Spleen (tissue), 11 donors: ENCODE measurements around the gene PSENEN. TPM values are rescaled to one million over a fixed set of nuclear protein-coding genes. Genes with fewer than 3 reads are reported as not detected.
"Not testable (repeated sequence)": the region's sequence is repeated elsewhere in the genome, so short reads cannot be mapped to it uniquely, and the experiment has no call there.

ENCODE experiments used
- DNase-seq: peaks from one replicate; pipeline ENCODE4 v3.0.0-alpha.2; 2020
- H3K27ac ChIP-seq, 8 donors: fragments of 200-600 bp; sonication (generic) in 7 of 8; 1 replicate in 4 of 8; 2 replicates in 4 of 8; pipeline versions ENCODE4 v1.5.0 to v1.8.0; 2016 to 2021; ENCODE audit warnings: inconsistent platforms in 4 of 8, mild to moderate bottlenecking in 4 of 8, moderate library complexity in 1 of 8
- H3K27me3 ChIP-seq, 7 donors: fragments of 200-600 bp; sonication (generic) in 6 of 7; replicated peaks in 1 of 7; 1 replicate in 4 of 7; 2 replicates in 3 of 7; pipeline versions ENCODE4 v1.5.0 to v1.8.0; 2016 to 2021; ENCODE audit warnings: inconsistent platforms in 3 of 7, mild to moderate bottlenecking in 1 of 7
- H3K36me3 ChIP-seq, 6 donors: fragments of 200-600 bp; sonication (generic) in 5 of 6; 1 replicate in 4 of 6; 2 replicates in 2 of 6; pipeline versions ENCODE4 v1.5.0 to v1.8.0; 2016 to 2021; ENCODE audit warnings: inconsistent platforms in 2 of 6
- H3K4me1 ChIP-seq, 6 donors: fragments of 200-600 bp; sonication (generic) in 5 of 6; 1 replicate in 3 of 6; 2 replicates in 3 of 6; pipeline versions ENCODE4 v1.5.0 to v1.8.0; 2016 to 2021; ENCODE audit warnings: inconsistent platforms in 3 of 6
- H3K4me3 ChIP-seq, 8 donors: fragments of 200-600 bp; sonication (generic) in 7 of 8; 1 replicate in 4 of 8; 2 replicates in 4 of 8; pipeline versions ENCODE4 v1.5.0 to v1.8.0; 2016 to 2021; ENCODE audit warnings: inconsistent platforms in 4 of 8, mild to moderate bottlenecking in 4 of 8, moderate library complexity in 2 of 8
- H3K9me3 ChIP-seq, 8 donors: fragments of 200-600 bp; sonication (generic) in 7 of 8; 1 replicate in 4 of 8; 2 replicates in 4 of 8; pipeline versions ENCODE4 v1.5.0 to v1.8.0; 2016 to 2021; ENCODE audit warnings: inconsistent platforms in 4 of 8
- POLR2A ChIP-seq, 3 donors: fragments of 450-650 bp; IDR thresholded peaks; one replicate each; pipeline ENCODE4 v1.5.1; 2017; ENCODE audit warnings: antibody characterized with exemption in 3 of 3, mild to moderate bottlenecking in 1 of 3
- POLR2AphosphoS5 ChIP-seq, 3 donors: sonication (generic); formaldehyde crosslinking; IDR thresholded peaks; one replicate each; pipeline ENCODE4 v1.5.1; 2017; ENCODE audit warnings: antibody characterized with exemption in 3 of 3
- WGBS, 5 donors: extraction: QIAGEN DNeasy Blood & Tissue Kit in 3 of 5; methylation state at CpG; one replicate each; pipeline versions ENCODE4 v1.1.5 to v1.1.7; 2013 to 2018; 5-methylcytosine and 5-hydroxymethylcytosine counted together
- intact Hi-C: fragments of 100-400 bp; cut with DNase I; formaldehyde crosslinking; loops from one replicate; pipeline ENCODE4 v1.15.0; 2023; ENCODE audit warnings: low total_unique reads
- polyA plus RNA-seq, 3 donors: library from polyadenylated mRNA; stranded (reverse); fragments of 200-250 nt; gene quantifications; one replicate each; pipeline ENCODE4 v1.2.1, GENCODE V29; 2013
- total RNA-seq, 7 donors: library from RNA; depleted of rRNA in 3 of 7; stranded (reverse); fragments of >200 nt in 3 of 7; fragmentation: NEBNext Ultra II Directional in 4 of 7; extraction: Animal tissue kit (Norgen Biotek cat#: 25700) in 4 of 7; gene quantifications; one replicate each; pipeline versions ENCODE4 v1.1.0 to v1.2.1, GENCODE V29; 2016 to 2021
- TF ChIP-seq, protein P1 (sequence below), 11 experiments: fragments of 200-600 bp in 7 of 11; fragments of 450-650 bp in 4 of 11; sonication (generic) in 4 of 11; IDR thresholded peaks in 8 of 11; conservative IDR thresholded peaks in 3 of 11; 1 replicate in 7 of 11; 2 replicates in 4 of 11; pipeline versions ENCODE4 v1.4.0 to v1.8.0; 2016 to 2021; ENCODE audit warnings: antibody characterized with exemption in 11 of 11, inconsistent platforms in 4 of 11, mild to moderate bottlenecking in 1 of 11
- donor health status: healthy with polysubstance abuse.
- donor health status: DM: no; HTN: no; CAD: no; lungs with moderate emphysema.
- donor health status: DM: no; HTN: no; CAD: no.
- donor health status: Bipolar disorder and iron deficiency.
- donor health status: healthy.
- donor health status: DM: no; HTN: no; CAD: no.
- donor health status: DM: yes; HTN: yes; CAD: no.

The PSENEN gene
- total and polyA plus RNA-seq, 10 donors: 37.5 to 71.3 (median 51.0) TPM

DNA sequence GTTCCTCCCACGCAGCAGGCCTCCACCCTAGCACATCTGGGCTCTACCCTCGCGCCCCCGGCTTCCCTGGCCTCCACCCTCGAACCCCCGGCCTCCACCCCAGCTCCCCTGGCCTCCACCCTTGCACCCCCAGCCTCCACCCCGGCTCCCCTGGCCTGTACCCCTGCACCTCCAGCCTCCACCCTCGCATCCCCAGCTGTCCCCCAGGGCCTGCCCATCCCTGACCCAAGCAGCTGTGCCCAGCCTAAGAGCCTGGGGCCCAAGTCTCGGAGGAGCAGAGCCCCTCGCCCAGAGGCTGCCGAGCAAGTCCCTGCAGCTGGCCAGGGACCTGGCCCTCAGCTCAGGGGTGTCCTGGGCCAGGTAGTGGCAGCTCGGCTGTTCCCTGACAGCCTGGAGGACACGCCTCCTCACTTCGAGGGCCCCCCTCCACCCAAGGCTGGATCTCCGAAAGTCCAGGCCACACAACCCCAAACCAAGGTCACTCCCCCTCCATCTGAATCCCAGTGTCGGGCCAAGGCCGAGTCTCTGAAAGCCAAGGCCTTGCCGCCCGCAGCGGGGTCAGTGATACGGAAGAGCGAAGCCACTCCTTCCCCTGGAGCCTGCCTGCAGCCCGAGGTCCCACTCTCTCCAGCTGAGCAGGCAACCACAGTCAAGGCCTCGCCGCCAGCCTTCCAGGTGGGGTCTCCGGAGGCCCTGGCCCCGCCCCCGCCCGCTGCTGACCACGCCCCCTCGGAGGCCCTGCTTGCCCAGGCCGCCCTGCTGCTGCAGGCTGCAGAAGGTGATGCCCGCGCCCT is 22.0 kb downstream of the PSENEN start:
- intact Hi-C loops: no loop called here
- Histone ChIP-seq H3K9me3 (no peaks in the 10 kb centered on the region), H3K4me1 (peaks cover 0 to 19% (median 4%) of the 10 kb centered on the region in 6 donors), H3K27me3 (no peaks in the 10 kb centered on the region), H3K27ac (peak overlapping the region in 5 of 8 donors; percentile 23 to 54 (median 49)), H3K4me3 (no peak overlapping the region), H3K36me3 (peaks cover 0 to 67% (median 23%) of the 10 kb centered on the region in 6 donors)
- no peak for TF ChIP-seq POLR2A (IDR thresholded peaks at IDR 0.05)
- TF ChIP-seq, protein P1, sequence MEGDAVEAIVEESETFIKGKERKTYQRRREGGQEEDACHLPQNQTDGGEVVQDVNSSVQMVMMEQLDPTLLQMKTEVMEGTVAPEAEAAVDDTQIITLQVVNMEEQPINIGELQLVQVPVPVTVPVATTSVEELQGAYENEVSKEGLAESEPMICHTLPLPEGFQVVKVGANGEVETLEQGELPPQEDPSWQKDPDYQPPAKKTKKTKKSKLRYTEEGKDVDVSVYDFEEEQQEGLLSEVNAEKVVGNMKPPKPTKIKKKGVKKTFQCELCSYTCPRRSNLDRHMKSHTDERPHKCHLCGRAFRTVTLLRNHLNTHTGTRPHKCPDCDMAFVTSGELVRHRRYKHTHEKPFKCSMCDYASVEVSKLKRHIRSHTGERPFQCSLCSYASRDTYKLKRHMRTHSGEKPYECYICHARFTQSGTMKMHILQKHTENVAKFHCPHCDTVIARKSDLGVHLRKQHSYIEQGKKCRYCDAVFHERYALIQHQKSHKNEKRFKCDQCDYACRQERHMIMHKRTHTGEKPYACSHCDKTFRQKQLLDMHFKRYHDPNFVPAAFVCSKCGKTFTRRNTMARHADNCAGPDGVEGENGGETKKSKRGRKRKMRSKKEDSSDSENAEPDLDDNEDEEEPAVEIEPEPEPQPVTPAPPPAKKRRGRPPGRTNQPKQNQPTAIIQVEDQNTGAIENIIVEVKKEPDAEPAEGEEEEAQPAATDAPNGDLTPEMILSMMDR (IDR thresholded peaks at IDR 0.05 in 8 of 11, conservative IDR thresholded peaks at IDR 0.05 in 3 of 11): no peak
- TF ChIP-seq POLR2AphosphoS5 (IDR thresholded peaks at IDR 0.05): peak in 2 of 3 donors; percentile 60 to 61
- WGBS, 5 donors: 68 to 79% (median 69%) methylated on average over 21 to 34 of the region's 34 CpGs
- no peak for DNase-seq

DNA sequence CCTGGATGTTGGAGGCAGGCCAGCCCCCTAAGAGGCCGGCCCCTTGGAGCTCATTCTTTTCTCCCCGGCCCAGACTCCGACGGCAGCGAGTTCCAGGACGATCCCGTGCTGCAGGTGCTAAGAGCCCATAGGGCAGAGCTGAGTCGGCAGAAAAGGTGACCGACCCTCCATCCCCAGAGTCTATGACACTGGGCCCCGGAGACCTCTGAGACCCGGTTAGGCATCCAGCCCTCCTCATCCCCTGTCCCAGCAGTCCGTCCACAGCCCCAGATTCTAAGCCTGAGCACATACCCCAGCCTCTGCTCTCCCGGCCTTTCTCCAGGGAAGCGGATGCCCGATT is 22.6 kb downstream of the PSENEN start:
- Histone ChIP-seq H3K4me1 (peaks cover 0 to 19% (median 4%) of the 10 kb centered on the region in 6 donors), H3K27ac (peak overlapping the region in 3 of 8 donors; percentile 11 to 54 (median 53)), H3K4me3 (no peak overlapping the region), H3K9me3 (no peaks in the 10 kb centered on the region), H3K27me3 (no peaks in the 10 kb centered on the region), H3K36me3 (peaks cover 0 to 61% (median 23%) of the 10 kb centered on the region in 6 donors)
- DNase-seq: no peak
- peak in 1 of 3 donors; percentile 9 for TF ChIP-seq POLR2AphosphoS5 (IDR thresholded peaks at IDR 0.05)
- TF ChIP-seq, protein P1 (IDR thresholded peaks at IDR 0.05 in 8 of 11, conservative IDR thresholded peaks at IDR 0.05 in 3 of 11): no peak
- TF ChIP-seq POLR2A (IDR thresholded peaks at IDR 0.05): no peak
- WGBS, 5 donors: 78 to 89% (median 83%) methylated on average over 10 to 15 of the region's 15 CpGs
- intact Hi-C loops: no loop called here

DNA sequence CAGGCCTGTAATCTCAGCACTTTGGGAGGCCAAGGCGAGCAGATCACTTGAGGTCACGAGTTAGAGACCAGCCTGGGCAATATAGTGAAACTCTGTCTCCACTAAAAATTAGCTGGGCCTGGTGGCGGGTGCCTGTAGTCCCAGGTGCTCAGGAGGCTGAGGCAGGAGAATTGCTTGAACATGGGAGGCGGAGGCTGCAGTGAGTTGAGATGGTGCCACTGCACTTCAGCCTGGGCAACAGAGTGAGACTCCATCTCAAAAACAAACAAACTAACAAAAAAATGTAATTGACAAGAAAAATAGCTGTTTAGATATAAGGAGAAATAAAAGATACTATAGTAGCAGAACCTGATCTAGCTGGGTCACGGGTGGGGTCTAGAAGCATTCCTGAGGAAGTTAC is 26.9 kb downstream of the PSENEN start:
- H3K9me3 ChIP-seq, H3K27me3 ChIP-seq, DNase-seq, H3K4me3 ChIP-seq, intact Hi-C loops, H3K27ac ChIP-seq: not testable (repeated sequence)
- peaks cover 0 to 18% (median 3%) of the 10 kb centered on the region in 6 donors for H3K36me3 ChIP-seq
- whole genome bisulfite sequencing, 5 donors: 92 to 96% (median 94%) methylated on average over 5 of the region's 5 CpGs
- peaks cover 4 to 37% (median 22%) of the 10 kb centered on the region in 6 donors for H3K4me1 ChIP-seq

DNA sequence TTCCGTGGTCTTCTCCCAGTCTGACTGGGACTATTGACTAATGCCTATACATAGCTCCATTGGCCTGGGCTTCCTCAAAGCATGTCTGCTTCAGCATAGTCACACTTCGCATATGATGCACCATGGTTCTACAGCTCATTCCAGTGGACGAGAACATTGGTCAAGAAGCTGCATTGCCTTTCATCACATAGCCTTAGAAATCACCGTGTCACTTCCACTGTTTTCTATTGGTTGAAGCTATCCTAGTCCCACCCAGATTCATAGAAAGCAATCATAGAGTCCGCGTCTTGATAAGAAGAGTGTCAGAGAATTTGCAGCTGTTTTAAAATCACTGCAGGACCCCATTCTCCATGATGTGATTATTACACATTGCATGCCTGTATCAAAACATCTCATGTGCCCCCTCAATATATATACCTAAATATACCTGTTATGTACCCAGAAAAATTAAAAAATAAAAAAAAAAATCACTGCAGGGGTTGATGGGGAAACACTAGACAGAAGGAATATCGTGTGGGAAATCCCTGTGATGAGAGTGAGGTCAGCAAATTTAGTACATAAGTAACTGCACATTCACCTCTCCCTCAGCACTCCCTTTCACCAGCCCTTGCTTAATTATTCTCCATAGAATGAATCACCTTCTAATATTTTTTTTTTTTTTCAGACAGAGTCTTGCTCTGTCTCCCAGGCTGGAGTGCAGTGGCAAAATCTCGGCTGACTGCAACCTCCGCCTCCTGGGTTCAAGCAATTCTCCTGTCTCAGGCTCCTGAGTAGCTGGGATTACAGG is 27.8 kb downstream of the PSENEN start:
- TF ChIP-seq, protein P1 (IDR thresholded peaks at IDR 0.05 in 8 of 11, conservative IDR thresholded peaks at IDR 0.05 in 3 of 11): no peak
- TF ChIP-seq POLR2AphosphoS5 (IDR thresholded peaks at IDR 0.05): no peak
- TF ChIP-seq POLR2A (IDR thresholded peaks at IDR 0.05): no peak
- intact Hi-C loops: no loop called here
- H3K9me3 ChIP-seq: no peaks in the 10 kb centered on the region
- 59 to 74% (median 65%) methylated on average over 9 of the region's 9 CpGs for WGBS, 5 donors
- no peak overlapping the region for H3K4me3 ChIP-seq
- peaks cover 4 to 28% (median 19%) of the 10 kb centered on the region in 6 donors for H3K4me1 ChIP-seq
- H3K27ac ChIP-seq: no peak overlapping the region
- H3K36me3 ChIP-seq: peaks cover 0 to 18% (median 0%) of the 10 kb centered on the region in 6 donors
- no peaks in the 10 kb centered on the region for H3K27me3 ChIP-seq
- no peak for DNase-seq
